Middle frontal gyrus (tissue), 1 donor: ENCODE data around the gene XPR1.

ENCODE experiments used
- DNase-seq: peaks from one replicate; pipeline ENCODE4 v3.0.0-alpha.2; 2015; ENCODE audit warnings: low spot score; ENCODE audit errors: extremely low spot score

The XPR1 gene

GRCh38 chr1:180615493-180616290, 16.1 kb upstream of the XPR1 start:
- DNase-seq = no peak

GRCh38 chr1:180616439-180616838, 15.4 kb upstream of the XPR1 start:
- DNase-seq = no peak

- no peak for DNase-seq
Observed at GRCh38 chr1:180617774-180618395, 13.9 kb upstream of the XPR1 start.

GRCh38 chr1:180620581-180620980, 11.2 kb upstream of the XPR1 start:
- no peak for DNase-seq

- no peak for DNase-seq
Observed at GRCh38 chr1:180622658-180623508, 8.9 kb upstream of the XPR1 start.

GRCh38 chr1:180623579-180624347, 8.1 kb upstream of the XPR1 start:
- DNase-seq = no peak

- DNase-seq = no peak
Observed at GRCh38 chr1:180626711-180627110, 5.1 kb upstream of the XPR1 start.

GRCh38 chr1:180627411-180627810, 4.4 kb upstream of the XPR1 start:
- DNase-seq = no peak

GRCh38 chr1:180628646-180629045, 3.2 kb upstream of the XPR1 start:
- no peak for DNase-seq

- DNase-seq = no peak
Observed at GRCh38 chr1:180630408-180631193, 1.2 kb upstream of the XPR1 start.

- DNase-seq = no peak
Observed at GRCh38 chr1:180631194-180631765, 542 bp upstream of the XPR1 start.

GRCh38 chr1:180632326-180633056, 669 bp downstream of the XPR1 start:
- no peak for DNase-seq

GRCh38 chr1:180633057-180634056, 1.5 kb downstream of the XPR1 start:
- DNase-seq = no peak

- DNase-seq = no peak
Observed at GRCh38 chr1:180636138-180636537, 4.3 kb downstream of the XPR1 start.

GRCh38 chr1:180639871-180640270, 8.0 kb downstream of the XPR1 start:
- DNase-seq = no peak

- DNase-seq = no peak
Observed at GRCh38 chr1:180640531-180640949, 8.7 kb downstream of the XPR1 start.

GRCh38 chr1:180641662-180642061, 9.8 kb downstream of the XPR1 start:
- no peak for DNase-seq

- DNase-seq = no peak
Observed at GRCh38 chr1:180642781-180643180, 11.0 kb downstream of the XPR1 start.
